GM18499 (cell line): ENCODE data around the gene CABS1.

Experiments used
- ATAC-seq: cut with Tn5 transposase; IDR thresholded peaks from one replicate; pipeline ENCODE4 v1.9.1; 2021; ENCODE audit warnings: moderate number of reproducible peaks; ENCODE audit not compliant: insufficient read depth, unreplicated experiment

CABS1 gene

GRCh38 chr4:70334681-70335080 lies at the start of gene CABS1:
CABS1 (plus strand) TSS chr4:70334981; CDS start chr4:70335040, 59 bp downstream.
- ATAC-seq = no peak

DNA sequence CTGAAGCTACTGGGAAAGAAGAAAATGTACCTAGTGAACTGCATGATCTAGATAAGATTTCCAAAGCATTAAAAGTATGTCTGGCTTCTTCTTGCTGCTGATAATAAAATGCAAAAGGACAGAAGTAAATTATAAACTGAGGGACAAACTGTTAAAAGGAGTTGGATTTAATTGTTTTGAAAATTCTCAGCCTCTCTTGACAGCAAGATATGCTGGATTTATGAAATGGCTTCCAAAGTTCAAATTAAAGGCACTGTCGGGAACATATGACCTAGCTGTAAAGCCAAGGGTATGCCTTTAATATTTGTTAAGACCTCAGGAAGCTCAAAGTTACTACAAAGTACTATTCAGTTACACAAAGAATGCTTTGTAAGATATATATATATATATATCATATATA lies 46.1 kb upstream of the CABS1 start:
- ATAC-seq = no peak

DNA sequence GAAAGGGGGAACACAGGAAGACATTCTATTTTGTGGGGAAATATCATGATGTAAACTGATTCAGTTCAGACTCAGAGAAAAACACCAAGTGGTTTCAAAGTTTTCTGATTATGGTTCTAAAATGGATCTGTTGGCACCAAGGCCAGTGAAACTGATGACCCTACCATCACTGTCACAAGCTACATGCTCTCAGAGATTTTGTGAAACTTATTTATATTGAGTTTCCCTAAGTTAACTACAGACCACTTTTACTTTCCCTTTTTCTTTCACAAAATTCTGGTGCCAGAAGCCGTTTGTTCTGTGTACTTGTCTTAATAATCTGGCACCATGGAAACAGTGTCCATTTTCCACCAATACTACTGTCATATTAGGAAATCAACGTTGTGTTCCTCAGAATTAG lies 43.4 kb upstream of the CABS1 start:
- ATAC-seq = no peak

- ATAC-seq = no peak
Observed at GRCh38 chr4:70297576-70297975, 37.2 kb upstream of the CABS1 start.

DNA sequence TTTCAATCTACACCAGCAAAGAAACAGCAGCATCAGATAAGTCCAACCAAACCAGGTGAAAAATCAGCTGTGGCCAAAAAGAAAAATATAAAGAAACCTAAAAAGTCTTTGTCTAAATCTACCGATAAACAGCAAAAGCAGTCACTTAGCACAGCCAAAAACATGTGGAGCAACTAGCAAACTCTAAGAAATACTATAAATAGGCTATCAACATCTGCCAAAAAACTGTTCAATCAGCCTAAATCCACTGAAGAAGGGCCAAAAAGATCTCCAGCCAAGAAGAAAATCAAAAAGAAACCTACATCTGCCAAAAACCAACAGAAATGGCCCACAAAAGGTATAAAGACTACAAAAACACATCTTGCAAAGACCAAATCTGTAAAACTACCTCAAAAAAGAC lies 36.7 kb upstream of the CABS1 start:
- no peak for ATAC-seq

- no peak for ATAC-seq
Observed at GRCh38 chr4:70299643-70300042, 35.1 kb upstream of the CABS1 start.

DNA sequence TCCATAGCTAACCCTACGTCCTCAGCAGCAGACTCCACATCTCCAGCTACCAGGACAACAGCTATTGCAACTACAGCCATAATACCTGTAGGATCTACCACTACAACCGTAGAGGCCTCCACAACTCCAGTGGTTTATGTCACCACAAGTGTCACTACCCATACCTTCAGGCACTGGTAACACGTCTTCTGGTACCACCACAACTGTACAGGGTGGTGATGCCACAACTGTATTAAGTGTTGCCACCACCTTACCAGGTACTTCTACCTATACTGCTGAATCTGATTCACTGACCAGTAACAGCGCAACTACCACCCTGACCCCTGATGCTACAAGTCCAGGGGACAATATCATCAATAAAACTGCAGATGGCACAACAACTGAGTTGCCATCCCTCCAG lies 34.6 kb upstream of the CABS1 start:
- ATAC-seq = no peak

GRCh38 chr4:70303090-70303489 lies 31.7 kb upstream of the CABS1 start:
- ATAC-seq = no peak

GRCh38 chr4:70305601-70306000 lies 29.2 kb upstream of the CABS1 start:
- no peak for ATAC-seq

- no peak for ATAC-seq
Observed at GRCh38 chr4:70306076-70306475, 28.7 kb upstream of the CABS1 start.

- ATAC-seq = no peak
Observed at GRCh38 chr4:70313736-70314135, 21.0 kb upstream of the CABS1 start.

GRCh38 chr4:70315928-70316327 lies 18.9 kb upstream of the CABS1 start:
- no peak for ATAC-seq

- ATAC-seq = no peak
Observed at GRCh38 chr4:70326052-70326451, 8.7 kb upstream of the CABS1 start.

GRCh38 chr4:70336043-70336442 lies 1.3 kb downstream of the CABS1 start:
- ATAC-seq = no peak

- ATAC-seq = no peak
Observed at GRCh38 chr4:70337886-70338420, 3.2 kb downstream of the CABS1 start.

- no peak for ATAC-seq
Observed at GRCh38 chr4:70356185-70356584, 21.4 kb downstream of the CABS1 start.

GRCh38 chr4:70359115-70359661 lies 24.4 kb downstream of the CABS1 start:
- no peak for ATAC-seq

DNA sequence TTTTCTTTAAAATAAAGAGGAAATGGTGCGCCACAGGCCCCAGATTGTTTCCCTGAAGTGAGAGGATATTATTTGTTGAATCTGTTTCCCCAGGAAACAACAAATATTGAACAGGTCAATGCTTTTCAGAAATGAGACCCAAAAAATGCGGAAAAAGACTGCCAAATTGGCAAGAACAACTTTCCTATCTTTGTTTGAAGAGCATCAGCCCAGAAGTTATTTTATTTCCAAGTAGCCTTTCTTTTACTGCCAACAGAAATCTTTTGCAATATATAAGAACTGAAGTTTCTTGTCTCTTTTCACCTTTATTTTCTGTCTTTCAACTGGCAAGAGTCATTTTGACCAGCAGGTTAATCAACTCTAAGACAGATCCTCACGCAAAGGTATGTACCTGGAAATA lies 25.7 kb downstream of the CABS1 start, which contains the start of gene SMR3A:
Gene SMR3A, plus strand, starts transcription at position 301 of the 400 bp plus-strand sequence. CDS start 1,356 bp downstream, outside the sequence.
- no peak for ATAC-seq

DNA sequence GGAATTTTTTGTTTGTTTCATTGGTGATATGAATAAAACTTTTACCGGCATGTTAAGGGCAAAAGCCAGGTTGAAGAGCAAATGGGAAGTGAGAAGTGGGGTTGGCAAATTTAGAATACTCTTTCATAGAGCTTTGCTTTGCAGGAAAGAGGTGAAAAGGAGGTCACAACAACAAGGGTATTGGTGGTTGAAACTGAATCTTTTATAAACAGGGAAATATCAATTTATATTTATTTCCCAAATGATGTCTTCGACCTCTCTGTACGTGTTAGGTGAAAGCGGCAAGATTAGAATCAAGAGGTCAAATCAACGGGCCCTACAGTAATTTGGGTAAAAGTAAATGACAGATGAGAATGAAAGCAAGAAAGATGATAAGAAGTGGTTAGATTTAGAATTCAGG lies 29.2 kb downstream of the CABS1 start:
- ATAC-seq = no peak

DNA sequence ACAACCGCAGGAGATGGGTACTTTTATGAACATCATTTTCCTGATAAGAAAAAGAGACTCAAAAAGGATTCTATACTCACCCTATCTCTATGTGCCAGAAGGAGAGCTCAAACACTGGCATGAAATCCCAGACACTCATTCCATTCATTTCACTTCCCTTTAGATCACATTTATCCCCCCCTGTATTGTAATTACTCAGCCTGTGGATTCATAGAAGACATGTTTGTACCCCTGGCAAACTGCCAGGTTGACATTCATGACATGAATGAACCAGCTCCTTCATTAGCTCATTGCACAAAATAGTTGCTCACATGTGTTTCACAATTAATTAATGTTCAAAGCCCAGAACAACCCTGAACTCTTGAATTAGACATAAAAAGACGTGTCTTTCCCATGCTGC lies 30.7 kb downstream of the CABS1 start:
- ATAC-seq = no peak

- no peak for ATAC-seq
Observed at GRCh38 chr4:70367813-70368212, 33.0 kb downstream of the CABS1 start.

- no peak for ATAC-seq
Observed at GRCh38 chr4:70371987-70372386, 37.2 kb downstream of the CABS1 start.

GRCh38 chr4:70372760-70373159 lies 38.0 kb downstream of the CABS1 start:
- no peak for ATAC-seq
